ENCODE results near the gene UQCC5.

UQCC5 gene

GRCh38 chr3:52557011-52557960 lies 20.9 kb downstream of the UQCC5 start:
- intact Hi-C loops (cut with DNase I), result no loop called here
- no peak for DNase-seq

- DNase-seq, result no peak
- intact Hi-C loops (cut with DNase I), result no loop called here
Measured at GRCh38 chr3:52558436-52558835, 22.0 kb downstream of the UQCC5 start.

- DNase-seq, result no peak
- intact Hi-C loops (cut with DNase I), result no loop called here
Measured at GRCh38 chr3:52561028-52561747, 24.8 kb downstream of the UQCC5 start.

- intact Hi-C loops (cut with DNase I), result no loop called here
- no peak for DNase-seq
Measured at GRCh38 chr3:52563984-52564383, 27.6 kb downstream of the UQCC5 start.

GRCh38 chr3:52568069-52568468 lies 31.7 kb downstream of the UQCC5 start:
- no peak for DNase-seq
- intact Hi-C loops (cut with DNase I), result no loop called here

GRCh38 chr3:52570076-52570475 lies 33.7 kb downstream of the UQCC5 start:
- DNase-seq, result no peak
- intact Hi-C loops (cut with DNase I), result no loop called here

- no peak for DNase-seq
- intact Hi-C loops (cut with DNase I), result no loop called here
Measured at GRCh38 chr3:52572221-52572620, 35.8 kb downstream of the UQCC5 start.

GRCh38 chr3:52574056-52574965 lies 37.9 kb downstream of the UQCC5 start:
- intact Hi-C loops (cut with DNase I), result no loop called here
- DNase-seq, result no peak

Measured in posterior cingulate gyrus (tissue), 11 donors.